NB4 (cell line): ENCODE data around the gene KCNC4.

ENCODE experiments used
- MYC ChIP-seq: IDR thresholded peaks from 2 replicates; pipeline ENCODE4 v1.6.1; 2011; ENCODE audit warnings: low read depth, low read length
- POLR2A ChIP-seq: IDR thresholded peaks from 2 replicates; pipeline ENCODE4 v1.6.1; 2011; ENCODE audit warnings: mild to moderate bottlenecking; ENCODE audit not compliant: insufficient read length; ENCODE audit errors: extremely low read depth
- TF ChIP-seq, protein P1 (sequence below): IDR thresholded peaks from one replicate; pipeline ENCODE4 v1.5.1; 2012; ENCODE audit warnings: low read depth, low read length

DNA sequence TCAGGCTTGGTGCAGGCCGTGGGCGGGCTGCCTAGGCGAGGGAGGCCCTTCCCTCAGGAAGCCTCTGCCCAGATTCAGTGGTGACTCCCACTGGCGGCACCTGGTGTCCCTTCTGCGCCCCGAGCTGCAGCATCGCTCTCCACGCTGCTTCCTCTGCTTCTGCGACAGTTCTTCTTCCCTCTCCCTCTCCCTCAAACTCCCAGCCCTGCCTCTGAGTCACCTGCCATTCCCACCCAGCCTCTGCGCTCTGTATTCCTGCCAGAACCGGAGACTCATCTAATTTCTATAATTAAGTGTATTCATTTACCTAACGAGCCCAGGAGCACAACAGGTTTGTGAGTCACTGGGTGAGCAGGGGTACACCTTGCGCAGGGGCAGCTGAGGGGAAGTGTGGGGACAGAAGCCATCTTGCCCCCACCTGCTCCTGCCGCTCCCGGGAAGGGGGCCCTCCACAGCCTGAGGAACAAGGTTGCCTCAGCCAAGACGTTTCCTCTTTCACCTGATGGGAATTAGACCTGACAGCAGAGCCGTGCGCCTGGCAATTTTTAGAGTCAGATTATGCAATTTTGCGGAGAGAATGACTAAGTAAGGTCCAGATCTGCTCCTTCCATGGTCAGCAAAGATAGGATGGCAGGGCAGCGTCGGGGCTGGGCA, 19.4 kb downstream of the KCNC4 start:
- TF ChIP-seq, protein P1, sequence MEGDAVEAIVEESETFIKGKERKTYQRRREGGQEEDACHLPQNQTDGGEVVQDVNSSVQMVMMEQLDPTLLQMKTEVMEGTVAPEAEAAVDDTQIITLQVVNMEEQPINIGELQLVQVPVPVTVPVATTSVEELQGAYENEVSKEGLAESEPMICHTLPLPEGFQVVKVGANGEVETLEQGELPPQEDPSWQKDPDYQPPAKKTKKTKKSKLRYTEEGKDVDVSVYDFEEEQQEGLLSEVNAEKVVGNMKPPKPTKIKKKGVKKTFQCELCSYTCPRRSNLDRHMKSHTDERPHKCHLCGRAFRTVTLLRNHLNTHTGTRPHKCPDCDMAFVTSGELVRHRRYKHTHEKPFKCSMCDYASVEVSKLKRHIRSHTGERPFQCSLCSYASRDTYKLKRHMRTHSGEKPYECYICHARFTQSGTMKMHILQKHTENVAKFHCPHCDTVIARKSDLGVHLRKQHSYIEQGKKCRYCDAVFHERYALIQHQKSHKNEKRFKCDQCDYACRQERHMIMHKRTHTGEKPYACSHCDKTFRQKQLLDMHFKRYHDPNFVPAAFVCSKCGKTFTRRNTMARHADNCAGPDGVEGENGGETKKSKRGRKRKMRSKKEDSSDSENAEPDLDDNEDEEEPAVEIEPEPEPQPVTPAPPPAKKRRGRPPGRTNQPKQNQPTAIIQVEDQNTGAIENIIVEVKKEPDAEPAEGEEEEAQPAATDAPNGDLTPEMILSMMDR: no peak
- TF ChIP-seq MYC (no peak), POLR2A (no peak)
